H9 (cell line): Measurements from ENCODE around the gene CD52. TPM values are rescaled to one million over a fixed set of nuclear protein-coding genes. Genes with fewer than 3 reads are reported as not detected.

Experiments used
- DNase-seq: peaks from one replicate; pipeline ENCODE4 v3.0.0-alpha.2; 2017
- H2AFZ ChIP-seq: one replicate; pipeline ENCODE4 v1.6.1; 2013; ENCODE audit warnings: mild to moderate bottlenecking, low read length, control low read depth, moderate library complexity
- H2AK5ac ChIP-seq: 2 replicates; pipeline ENCODE4 v1.6.1; 2013; ENCODE audit warnings: low read length, control low read depth, mixed read lengths; ENCODE audit not compliant: insufficient read length
- H2BK120ac ChIP-seq: one replicate; pipeline ENCODE4 v1.6.1; 2013; ENCODE audit warnings: low read depth, mild to moderate bottlenecking, low read length, control low read depth, inconsistent platforms; ENCODE audit not compliant: poor library complexity, severe bottlenecking
- H2BK12ac ChIP-seq: 2 replicates; pipeline ENCODE4 v1.6.1; 2013; ENCODE audit warnings: low read length, control low read depth, mixed read lengths, low read depth; ENCODE audit not compliant: insufficient read length
- H2BK15ac ChIP-seq: 2 replicates; pipeline ENCODE4 v1.6.1; 2013; ENCODE audit warnings: low read depth, low read length, control low read depth
- H2BK20ac ChIP-seq: one replicate; pipeline ENCODE4 v1.6.1; 2013; ENCODE audit warnings: low read depth, mild to moderate bottlenecking, low read length, control low read depth, inconsistent platforms; ENCODE audit not compliant: poor library complexity, severe bottlenecking
- H2BK5ac ChIP-seq: 2 replicates; pipeline ENCODE4 v1.6.1; 2013; ENCODE audit warnings: low read length, control low read depth, mixed read lengths; ENCODE audit not compliant: insufficient read length
- H3K14ac ChIP-seq: 2 replicates; pipeline ENCODE4 v1.6.1; 2013; ENCODE audit warnings: low read length, control low read depth; ENCODE audit not compliant: insufficient read depth
- H3K18ac ChIP-seq: 2 replicates; pipeline ENCODE4 v1.6.1; 2013; ENCODE audit warnings: low read depth, mild to moderate bottlenecking, mixed read lengths, low read length, control low read depth; ENCODE audit not compliant: insufficient read length
- H3K23ac ChIP-seq: 2 replicates; pipeline ENCODE4 v1.6.1; 2013; ENCODE audit warnings: low read length, control low read depth, mixed read lengths, low read depth; ENCODE audit not compliant: insufficient read length
- H3K23me2 ChIP-seq: 2 replicates; pipeline ENCODE4 v1.6.1; 2013; ENCODE audit warnings: low read depth, mild to moderate bottlenecking, mixed read lengths, low read length, control low read depth; ENCODE audit not compliant: insufficient read length, poor library complexity, severe bottlenecking
- H3K27ac ChIP-seq: 2 replicates; pipeline ENCODE4 v1.5.1; 2013; ENCODE audit warnings: low read length, control low read depth, mixed read lengths, low read depth; ENCODE audit not compliant: insufficient read length
- H3K27me3 ChIP-seq: 2 replicates; pipeline ENCODE4 v1.6.1; 2013; ENCODE audit warnings: low read length, control low read depth, inconsistent platforms; ENCODE audit not compliant: insufficient read depth
- H3K4ac ChIP-seq: 2 replicates; pipeline ENCODE4 v1.6.1; 2013; ENCODE audit warnings: low read depth, mild to moderate bottlenecking, control low read depth, inconsistent platforms, low read length, moderate library complexity
- H3K4me1 ChIP-seq: 2 replicates; pipeline ENCODE4 v1.6.1; 2013; ENCODE audit warnings: low read length, control low read depth, inconsistent platforms; ENCODE audit not compliant: insufficient read depth
- H3K4me2 ChIP-seq: 2 replicates; pipeline ENCODE4 v1.6.1; 2013; ENCODE audit warnings: low read length, control low read depth, mixed read lengths; ENCODE audit not compliant: insufficient read length, insufficient read depth
- H3K56ac ChIP-seq: 2 replicates; pipeline ENCODE4 v1.6.1; 2013; ENCODE audit warnings: low read depth, mild to moderate bottlenecking, mixed read lengths, low read length, control low read depth; ENCODE audit not compliant: insufficient read length
- H3K79me1 ChIP-seq: 2 replicates; pipeline ENCODE4 v1.6.1; 2013; ENCODE audit warnings: low read depth, mild to moderate bottlenecking, moderate library complexity, low read length, control low read depth, inconsistent platforms; ENCODE audit not compliant: insufficient read depth, poor library complexity, severe bottlenecking
- H3K79me2 ChIP-seq: 2 replicates; pipeline ENCODE4 v1.6.1; 2013; ENCODE audit warnings: low read length, control low read depth, inconsistent platforms; ENCODE audit not compliant: insufficient read depth
- H3K9ac ChIP-seq: 2 replicates; pipeline ENCODE4 v1.6.1; 2013; ENCODE audit warnings: low read length, control low read depth, mixed read lengths; ENCODE audit not compliant: insufficient read length; ENCODE audit errors: extremely low read depth
- H3K9me3 ChIP-seq: one replicate; pipeline ENCODE4 v1.6.1; 2013; ENCODE audit warnings: low read depth, low read length, inconsistent platforms; ENCODE audit not compliant: control insufficient read depth
- H3T11ph ChIP-seq: one replicate; pipeline ENCODE4 v1.6.1; 2013; ENCODE audit warnings: mild to moderate bottlenecking, low read length, control low read depth, inconsistent platforms
- H4K20me1 ChIP-seq: one replicate; pipeline ENCODE4 v1.6.1; 2013; ENCODE audit not compliant: control insufficient read depth, insufficient read length, insufficient read depth
- H4K5ac ChIP-seq: 2 replicates; pipeline ENCODE4 v1.6.1; 2013; ENCODE audit warnings: low read depth, mild to moderate bottlenecking, mixed read lengths, low read length, control low read depth; ENCODE audit not compliant: insufficient read length
- H4K8ac ChIP-seq: replicated peaks from 2 replicates; pipeline ENCODE4 v1.6.1; 2013; ENCODE audit warnings: low read length, control low read depth, mixed read lengths, low read depth; ENCODE audit not compliant: insufficient read length
- H4K91ac ChIP-seq: 2 replicates; pipeline ENCODE4 v1.6.1; 2013; ENCODE audit warnings: low read depth, mild to moderate bottlenecking, moderate library complexity, mixed read lengths, low read length, control low read depth; ENCODE audit not compliant: insufficient read length
- H3K27ac Mint-ChIP-seq, 3 experiments: 2 replicates in 2 of 3; 3 replicates in 1 of 3; pipeline ENCODE4 v1.8.0; 2020 to 2021; ENCODE audit warnings: mixed read lengths in 3 of 3, mild to moderate bottlenecking in 1 of 3, moderate library complexity in 1 of 3
- H3K27me3 Mint-ChIP-seq: 2 replicates; pipeline ENCODE4 v1.8.0; 2021; ENCODE audit warnings: low read depth, mild to moderate bottlenecking, moderate library complexity, mixed read lengths
- H3K36me3 Mint-ChIP-seq, 3 experiments: 2 replicates in 2 of 3; 3 replicates in 1 of 3; pipeline ENCODE4 v1.8.0; 2020 to 2021; ENCODE audit warnings: low read depth in 3 of 3, mixed read lengths in 3 of 3; ENCODE audit not compliant: insufficient read depth in 1 of 3
- H3K4me1 Mint-ChIP-seq, 2 experiments: 2 replicates each; pipeline ENCODE4 v1.8.0; 2020; ENCODE audit warnings: mixed read lengths in 2 of 2
- H3K4me3 Mint-ChIP-seq, 2 experiments: 2 replicates in 1 of 2; 3 replicates in 1 of 2; pipeline ENCODE4 v1.8.0; 2020 to 2021; ENCODE audit warnings: mild to moderate bottlenecking in 2 of 2, mixed read lengths in 2 of 2, moderate library complexity in 1 of 2
- H3K9me3 Mint-ChIP-seq, 2 experiments: 2 replicates in 1 of 2; 3 replicates in 1 of 2; pipeline ENCODE4 v1.8.0; 2020; ENCODE audit warnings: mild to moderate bottlenecking in 2 of 2, mixed read lengths in 2 of 2, moderate library complexity in 1 of 2
- WGBS: extraction: QIAGEN DNeasy Blood & Tissue Kit; methylation state at CpG from one replicate; pipeline ENCODE4 v1.1.7; 2013; ENCODE audit warnings: missing lambda C conversion rate, low lambda C conversion rate, mixed read lengths; ENCODE audit not compliant: insufficient read length; ENCODE audit errors: extremely low coverage; 5-methylcytosine and 5-hydroxymethylcytosine counted together
- total RNA-seq: library from RNA; stranded (reverse); gene quantifications from 2 replicates; pipeline ENCODE4 v1.2.1, GENCODE V29; 2021
- TF ChIP-seq, protein P1 (sequence below): fragments of 200-600 bp; sonication (generic); conservative IDR thresholded peaks from 3 replicates; pipeline ENCODE4 v1.8.0; 2021; ENCODE audit warnings: antibody characterized with exemption, mild to moderate bottlenecking

CD52 gene
- total RNA-seq, 1 experiment from 2014 or later = 4.1 TPM

DNA sequence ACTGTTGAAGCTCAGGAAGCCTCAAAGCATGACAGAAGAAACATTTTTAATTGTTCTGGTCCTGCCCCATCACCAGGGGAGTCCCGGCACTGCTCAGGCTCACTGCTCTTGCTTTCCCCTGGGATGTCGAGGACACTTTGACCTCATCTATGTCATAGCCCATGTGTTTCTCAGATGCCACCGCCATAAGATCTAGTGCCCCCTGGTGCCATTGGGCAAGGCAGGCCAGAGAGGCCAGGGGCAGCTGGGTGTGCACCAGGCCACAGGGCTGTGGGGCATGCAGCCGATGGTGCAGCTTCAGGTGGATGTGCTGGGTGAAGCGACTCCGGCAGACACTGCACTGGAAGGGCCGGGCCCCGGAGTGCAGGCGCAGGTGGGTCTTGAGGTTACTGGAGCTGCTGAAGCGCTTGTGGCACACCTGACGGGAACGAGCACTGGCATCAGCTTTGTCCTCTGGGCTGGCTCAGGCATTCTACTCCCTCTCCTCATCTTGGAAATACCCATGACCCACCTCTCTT, 43.9 kb downstream of the CD52 start:
- no peak overlapping the region for H3K4ac ChIP-seq
- Mint-ChIP-seq H3K4me1 (peaks cover 41 to 51% of the 10 kb centered on the region in 2 experiments), H3K36me3 (no peaks in the 10 kb centered on the region), H3K4me3 (peak overlapping the region in 1 of 2 experiments; percentile 87; a peak in 3 of 5 replicates), H3K27ac (no peak overlapping the region), H3K9me3 (no peaks in the 10 kb centered on the region; a peak in 1 of 5 replicates), H3K27me3 (peaks cover 66% of the 10 kb centered on the region)
- no peak overlapping the region for H2BK15ac ChIP-seq
- no peak overlapping the region for H2BK12ac ChIP-seq
- no peak overlapping the region for H2BK120ac ChIP-seq
- no peak overlapping the region for H3K27ac ChIP-seq
- H3K23me2 ChIP-seq = peaks cover 4% of the 10 kb centered on the region
- no peak for DNase-seq
- no peaks in the 10 kb centered on the region for H4K20me1 ChIP-seq
- H2AK5ac ChIP-seq = no peak overlapping the region
- H3K14ac ChIP-seq = no peak overlapping the region
- no peak overlapping the region for H3K9ac ChIP-seq
- H4K91ac ChIP-seq = no peak overlapping the region
- TF ChIP-seq, protein P1, sequence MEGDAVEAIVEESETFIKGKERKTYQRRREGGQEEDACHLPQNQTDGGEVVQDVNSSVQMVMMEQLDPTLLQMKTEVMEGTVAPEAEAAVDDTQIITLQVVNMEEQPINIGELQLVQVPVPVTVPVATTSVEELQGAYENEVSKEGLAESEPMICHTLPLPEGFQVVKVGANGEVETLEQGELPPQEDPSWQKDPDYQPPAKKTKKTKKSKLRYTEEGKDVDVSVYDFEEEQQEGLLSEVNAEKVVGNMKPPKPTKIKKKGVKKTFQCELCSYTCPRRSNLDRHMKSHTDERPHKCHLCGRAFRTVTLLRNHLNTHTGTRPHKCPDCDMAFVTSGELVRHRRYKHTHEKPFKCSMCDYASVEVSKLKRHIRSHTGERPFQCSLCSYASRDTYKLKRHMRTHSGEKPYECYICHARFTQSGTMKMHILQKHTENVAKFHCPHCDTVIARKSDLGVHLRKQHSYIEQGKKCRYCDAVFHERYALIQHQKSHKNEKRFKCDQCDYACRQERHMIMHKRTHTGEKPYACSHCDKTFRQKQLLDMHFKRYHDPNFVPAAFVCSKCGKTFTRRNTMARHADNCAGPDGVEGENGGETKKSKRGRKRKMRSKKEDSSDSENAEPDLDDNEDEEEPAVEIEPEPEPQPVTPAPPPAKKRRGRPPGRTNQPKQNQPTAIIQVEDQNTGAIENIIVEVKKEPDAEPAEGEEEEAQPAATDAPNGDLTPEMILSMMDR = no peak
- H3K79me1 ChIP-seq = no peaks in the 10 kb centered on the region
- no peak overlapping the region for H4K5ac ChIP-seq
- WGBS = no CpG with 5 or more reads among the region's 12 CpGs
- no peak overlapping the region for H4K8ac ChIP-seq
- H3K23ac ChIP-seq = no peak overlapping the region
- H3K4me1 ChIP-seq = peaks cover 3% of the 10 kb centered on the region; the same call in 1 of the 2 replicates
- no peak overlapping the region for H3K56ac ChIP-seq
- no peak overlapping the region for H2BK20ac ChIP-seq
- H3K27me3 ChIP-seq = no peaks in the 10 kb centered on the region; the same call in 1 of the 2 replicates
- no peaks in the 10 kb centered on the region for H3K79me2 ChIP-seq
- no peak overlapping the region for H3K18ac ChIP-seq
- no peak overlapping the region for H2BK5ac ChIP-seq
- H2AFZ ChIP-seq = no peak overlapping the region
- H3K9me3 ChIP-seq = no peaks in the 10 kb centered on the region
- no peak overlapping the region for H3K4me2 ChIP-seq
- no peak overlapping the region for H3T11ph ChIP-seq
